ENCODE data around the gene KCNS1.
"Not testable (repeated sequence)": the region's sequence is repeated elsewhere in the genome, so short reads cannot be mapped to it uniquely, and the experiment has no call there.

KCNS1 gene, protein sequence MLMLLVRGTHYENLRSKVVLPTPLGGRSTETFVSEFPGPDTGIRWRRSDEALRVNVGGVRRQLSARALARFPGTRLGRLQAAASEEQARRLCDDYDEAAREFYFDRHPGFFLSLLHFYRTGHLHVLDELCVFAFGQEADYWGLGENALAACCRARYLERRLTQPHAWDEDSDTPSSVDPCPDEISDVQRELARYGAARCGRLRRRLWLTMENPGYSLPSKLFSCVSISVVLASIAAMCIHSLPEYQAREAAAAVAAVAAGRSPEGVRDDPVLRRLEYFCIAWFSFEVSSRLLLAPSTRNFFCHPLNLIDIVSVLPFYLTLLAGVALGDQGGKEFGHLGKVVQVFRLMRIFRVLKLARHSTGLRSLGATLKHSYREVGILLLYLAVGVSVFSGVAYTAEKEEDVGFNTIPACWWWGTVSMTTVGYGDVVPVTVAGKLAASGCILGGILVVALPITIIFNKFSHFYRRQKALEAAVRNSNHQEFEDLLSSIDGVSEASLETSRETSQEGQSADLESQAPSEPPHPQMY

DNA sequence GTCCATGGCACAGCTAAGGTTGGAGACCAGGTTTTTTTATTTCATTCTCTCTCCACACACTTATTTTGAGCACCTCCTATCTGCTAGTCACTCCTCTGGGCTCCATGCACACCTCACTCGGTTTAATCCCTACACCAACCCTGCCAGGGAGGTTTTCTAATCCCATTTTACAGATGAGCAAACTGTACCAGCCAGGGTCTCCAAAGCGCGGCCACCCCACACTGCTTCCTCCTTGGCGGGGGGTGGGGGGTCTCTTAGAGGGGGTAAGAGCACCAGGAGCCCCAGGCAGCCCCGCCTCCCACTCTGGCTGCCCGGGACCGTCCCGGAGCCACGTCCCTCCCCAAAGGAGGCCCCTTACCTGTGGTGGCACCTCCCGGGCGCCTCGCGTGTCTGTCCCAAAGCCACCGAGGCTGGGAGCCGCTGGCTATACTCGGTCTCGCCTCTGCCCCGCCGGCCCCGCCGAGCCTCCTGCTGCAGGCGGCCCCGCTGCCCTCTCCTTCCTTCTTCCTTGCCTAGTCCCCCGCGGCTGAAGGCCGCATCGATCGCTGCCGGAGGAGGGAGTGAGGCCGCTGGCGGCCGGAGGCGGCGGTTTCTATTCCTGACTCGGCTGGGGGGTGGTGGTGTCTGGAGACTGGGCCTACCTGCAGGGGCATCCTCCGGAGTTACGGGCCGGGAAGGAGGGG lies at the start of gene KCNS1:
KCNS1 (minus strand) TSS at position 565 of the 683 bp plus-strand sequence. CDS start 1,891 bp downstream, outside the sequence.
- H3K4me3 Mint-ChIP-seq, result peak within 1 kb of the TSS; percentile 12
- no peak within 1 kb of the TSS for H3K27ac Mint-ChIP-seq
- H3K36me3 Mint-ChIP-seq, result no peaks in the 10 kb centered on the region
- H3K4me1 Mint-ChIP-seq, result peaks cover 15% of the 10 kb centered on the region
- peaks cover 52% of the 10 kb centered on the region for H3K27me3 Mint-ChIP-seq
- ATAC-seq, result peak; percentile 37
- no peaks in the 10 kb centered on the region for H3K9me3 Mint-ChIP-seq

DNA sequence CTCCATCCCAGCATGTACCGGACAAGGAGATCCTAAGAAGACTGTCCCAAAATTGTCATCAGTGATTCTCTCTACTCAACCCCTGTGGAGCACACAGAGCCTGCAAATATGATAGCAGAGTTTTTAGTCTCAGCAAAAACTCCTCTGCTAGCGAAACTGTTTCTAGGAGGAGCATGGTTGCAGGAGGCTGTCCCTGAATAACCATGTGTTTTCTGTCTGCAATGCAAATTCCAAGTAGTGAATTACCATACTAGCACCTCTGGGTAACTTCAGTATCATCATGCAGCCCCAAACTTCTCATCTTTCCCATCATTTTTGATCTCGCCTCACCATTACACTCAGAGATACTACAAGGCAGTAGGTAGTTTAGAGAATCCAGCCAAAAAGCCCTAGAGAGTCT lies 48.1 kb upstream of the KCNS1 start:
- H3K4me1 Mint-ChIP-seq, result peaks cover 7% of the 10 kb centered on the region
- ATAC-seq, result no peak

DNA sequence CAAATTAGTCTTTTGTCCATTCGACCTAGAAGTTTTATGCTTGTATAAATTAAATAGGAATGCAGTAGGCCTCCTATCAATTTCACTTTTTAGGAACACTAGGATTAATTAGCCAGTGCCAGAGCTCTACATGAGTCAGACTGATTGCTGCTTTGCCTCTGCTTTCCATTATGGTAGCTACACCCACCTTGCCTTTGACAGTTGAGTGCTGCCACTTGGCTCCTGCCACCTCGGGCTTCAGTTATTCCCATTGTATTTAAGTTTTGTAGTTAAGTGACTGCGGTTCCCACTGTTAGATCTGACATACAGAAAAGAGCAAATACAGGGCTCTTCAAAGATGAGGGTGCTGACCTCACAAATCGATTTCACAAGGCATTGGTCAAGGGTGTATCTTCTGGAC lies 39.9 kb upstream of the KCNS1 start:
- H3K27me3 Mint-ChIP-seq, result peaks cover under 1% of the 10 kb centered on the region
- H3K36me3 Mint-ChIP-seq, result no peaks in the 10 kb centered on the region
- no peaks in the 10 kb centered on the region for H3K9me3 Mint-ChIP-seq
- H3K27ac Mint-ChIP-seq, result no peak overlapping the region
- H3K4me3 Mint-ChIP-seq, result no peak overlapping the region
- ATAC-seq, result no peak
- no peaks in the 10 kb centered on the region for H3K4me1 Mint-ChIP-seq

More for the DNA sequence above, 48.1 kb upstream of the KCNS1 start:
- Mint-ChIP-seq H3K27me3 (no peaks in the 10 kb centered on the region), H3K27ac (no peak overlapping the region), H3K4me3 (no peak overlapping the region), H3K9me3 (no peaks in the 10 kb centered on the region), H3K36me3 (no peaks in the 10 kb centered on the region)

DNA sequence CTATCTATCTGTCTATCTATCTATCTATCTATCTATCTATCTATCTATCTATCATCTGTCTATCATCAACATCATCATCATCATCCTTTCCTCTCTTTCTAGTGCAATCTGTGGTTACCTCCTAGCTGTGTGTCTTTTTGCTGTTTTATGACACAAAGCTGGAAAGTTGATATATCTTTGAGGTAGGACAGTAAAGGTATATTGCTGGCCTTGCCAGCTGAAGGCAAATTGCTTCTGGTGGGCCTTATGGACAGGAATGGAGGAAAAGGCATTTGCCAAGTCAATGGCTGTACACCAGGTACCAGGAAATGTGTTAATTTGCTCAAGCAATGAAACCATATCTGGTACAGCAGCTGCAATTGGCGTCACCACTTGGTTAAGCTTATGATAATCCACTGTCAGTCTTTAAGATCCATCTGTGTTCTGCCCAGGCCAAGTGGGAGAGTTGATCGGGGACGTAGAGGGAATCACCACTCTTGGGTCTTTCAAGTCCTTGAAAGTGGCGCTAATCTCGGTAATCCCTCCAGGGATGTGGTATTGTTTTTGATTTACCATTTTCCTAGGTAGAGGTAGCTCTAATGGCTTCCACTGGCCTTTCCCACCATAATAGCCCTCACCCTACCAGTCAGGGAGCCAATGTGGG lies 38.9 kb upstream of the KCNS1 start:
- not testable (repeated sequence) for H3K36me3 Mint-ChIP-seq, H3K27ac Mint-ChIP-seq

DNA sequence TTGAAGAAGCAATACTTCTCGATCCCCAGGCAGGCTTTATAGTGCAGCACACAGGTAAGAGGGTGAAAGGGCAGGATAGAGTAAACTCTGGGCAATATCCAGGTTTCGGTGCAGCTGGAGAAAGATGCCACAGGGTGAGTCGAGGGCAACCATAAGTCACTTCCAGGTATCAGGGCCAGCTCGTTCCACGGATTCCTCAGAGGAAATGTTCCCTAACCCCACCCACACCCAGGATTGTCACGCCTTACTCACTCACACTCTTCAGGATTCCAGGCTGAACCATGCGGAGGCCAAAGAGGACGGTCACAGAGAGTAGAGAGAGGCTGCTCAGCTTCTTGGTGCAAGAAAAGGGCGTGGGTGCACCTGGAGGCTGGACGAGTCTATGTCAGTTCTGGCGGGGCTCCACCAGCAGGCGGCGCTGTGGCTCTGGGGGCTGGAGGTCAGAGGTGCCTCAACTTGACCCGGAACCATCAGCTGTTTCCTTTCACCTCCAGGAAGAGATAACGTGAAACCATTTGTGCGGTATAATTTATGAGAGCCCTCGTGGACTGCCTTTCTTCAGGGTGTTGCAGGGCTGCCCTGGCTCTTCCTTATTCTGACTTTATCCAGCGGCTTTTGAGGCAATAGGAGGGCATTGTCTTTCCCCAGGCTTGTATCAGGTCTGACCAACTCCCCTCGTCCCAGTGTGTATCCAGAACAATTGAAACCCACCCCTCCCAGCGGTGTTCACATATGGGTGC lies 37.8 kb upstream of the KCNS1 start:
- Mint-ChIP-seq H3K4me1 (no peaks in the 10 kb centered on the region), H3K4me3 (no peak overlapping the region), H3K36me3 (no peaks in the 10 kb centered on the region), H3K9me3 (no peaks in the 10 kb centered on the region), H3K27ac (no peak overlapping the region), H3K27me3 (peaks cover 20% of the 10 kb centered on the region)
- peak; percentile 64 for ATAC-seq

More for the DNA sequence above, 38.9 kb upstream of the KCNS1 start:
- H3K27me3 Mint-ChIP-seq, result peaks cover 11% of the 10 kb centered on the region
- not testable (repeated sequence) for ATAC-seq, H3K4me3 Mint-ChIP-seq, H3K4me1 Mint-ChIP-seq, H3K9me3 Mint-ChIP-seq

DNA sequence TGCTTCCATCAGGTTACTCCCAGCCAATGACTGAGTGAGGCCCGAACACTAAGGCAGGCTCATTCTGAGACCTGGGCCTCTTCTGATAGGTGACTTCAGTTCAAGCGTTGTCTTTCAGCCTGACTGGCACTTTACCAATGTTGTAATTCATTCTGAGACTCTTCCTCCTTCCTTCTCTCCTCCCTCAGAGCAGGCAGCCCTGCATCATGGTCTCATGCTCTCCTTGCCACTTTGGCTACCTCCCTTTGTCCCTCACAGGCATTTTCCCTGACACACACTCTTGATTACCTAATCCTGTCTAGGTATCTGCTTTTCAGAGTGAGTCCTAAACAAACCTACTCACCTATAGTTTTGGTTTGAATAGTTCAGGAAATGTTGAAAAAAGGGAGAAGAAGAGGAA lies 36.0 kb upstream of the KCNS1 start:
- H3K4me3 Mint-ChIP-seq, result no peak overlapping the region
- H3K4me1 Mint-ChIP-seq, result no peaks in the 10 kb centered on the region
- H3K36me3 Mint-ChIP-seq, result no peaks in the 10 kb centered on the region
- no peak overlapping the region for H3K27ac Mint-ChIP-seq
- ATAC-seq, result no peak
- no peaks in the 10 kb centered on the region for H3K9me3 Mint-ChIP-seq
- H3K27me3 Mint-ChIP-seq, result peaks cover 35% of the 10 kb centered on the region

DNA sequence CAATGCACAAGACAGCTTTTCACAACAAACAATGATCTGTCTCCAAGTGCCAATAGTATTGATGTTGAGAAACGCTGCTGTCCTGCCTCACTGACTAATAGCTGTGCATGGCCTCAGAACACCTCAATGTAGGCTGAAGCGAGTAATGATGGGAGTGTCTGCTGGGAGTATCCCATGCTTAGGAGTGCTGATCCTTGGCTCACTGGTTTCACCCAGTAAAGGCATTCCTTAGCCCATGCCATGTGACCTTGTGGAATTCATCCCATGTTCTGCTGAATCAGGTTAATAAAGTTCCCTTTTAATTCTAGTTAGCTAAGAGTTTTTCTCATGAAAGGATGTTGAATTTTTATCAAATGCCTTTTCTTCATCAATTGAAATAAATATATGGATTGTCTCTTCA lies 27.2 kb upstream of the KCNS1 start:
- H3K9me3 Mint-ChIP-seq, result peaks cover 2% of the 10 kb centered on the region
- H3K36me3 Mint-ChIP-seq, result no peaks in the 10 kb centered on the region
- no peak overlapping the region for H3K4me3 Mint-ChIP-seq
- no peaks in the 10 kb centered on the region for H3K4me1 Mint-ChIP-seq
- no peak overlapping the region for H3K27ac Mint-ChIP-seq
- no peak for ATAC-seq
- H3K27me3 Mint-ChIP-seq, result peaks cover 57% of the 10 kb centered on the region

DNA sequence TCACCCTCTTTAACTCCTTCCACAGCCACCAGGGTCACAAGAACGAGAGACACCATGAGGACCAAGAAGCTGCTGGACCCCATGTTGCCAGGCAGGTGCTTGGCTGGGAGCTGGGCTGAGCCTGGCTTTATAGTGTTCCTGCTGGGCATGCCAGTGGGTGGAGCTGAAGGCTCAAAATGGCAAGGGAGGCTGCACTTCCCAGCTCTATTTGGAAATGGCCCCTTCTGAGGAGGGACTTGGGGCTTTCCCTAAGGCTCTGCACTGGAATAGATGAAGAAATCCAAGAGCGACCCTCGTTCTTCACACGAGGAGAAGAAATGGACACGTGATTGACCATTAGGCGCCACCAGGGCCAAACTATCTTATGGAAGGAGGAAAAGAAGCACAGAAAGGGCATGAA lies 23.4 kb upstream of the KCNS1 start, which contains the start of gene WFDC12:
WFDC12 (minus strand) TSS at position 101 of the 400 bp plus-strand sequence; CDS start at position 83, 18 bp downstream.
- Mint-ChIP-seq H3K4me3 (no peak within 1 kb of the TSS), H3K9me3 (peaks cover 2% of the 10 kb centered on the region), H3K4me1 (no peaks in the 10 kb centered on the region), H3K27ac (no peak within 1 kb of the TSS), H3K36me3 (no peaks in the 10 kb centered on the region), H3K27me3 (peaks cover 35% of the 10 kb centered on the region)
- ATAC-seq, result no peak

DNA sequence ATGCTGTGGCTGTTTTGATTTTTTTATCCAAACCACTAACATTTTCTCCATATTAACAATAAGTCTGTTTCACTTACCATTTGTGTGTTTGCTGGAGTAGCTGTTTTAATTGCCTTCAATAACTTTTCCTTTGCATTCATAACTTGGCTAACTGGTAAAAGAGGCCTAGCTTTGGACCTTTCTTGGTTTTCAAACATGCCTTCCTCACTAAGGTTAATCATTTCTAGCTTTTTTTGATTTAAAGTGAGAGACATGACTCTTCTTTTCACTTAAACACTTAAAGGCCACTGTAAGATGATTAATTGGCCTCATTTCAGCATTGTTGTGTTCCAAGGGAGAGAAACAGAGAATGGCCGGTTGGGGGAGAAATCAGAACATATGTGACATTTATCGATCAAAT lies 20.5 kb upstream of the KCNS1 start:
- Mint-ChIP-seq H3K27me3 (peaks cover 44% of the 10 kb centered on the region), H3K4me1 (no peaks in the 10 kb centered on the region), H3K9me3 (peaks cover 2% of the 10 kb centered on the region), H3K27ac (no peak overlapping the region), H3K4me3 (no peak overlapping the region), H3K36me3 (no peaks in the 10 kb centered on the region)
- no peak for ATAC-seq

DNA sequence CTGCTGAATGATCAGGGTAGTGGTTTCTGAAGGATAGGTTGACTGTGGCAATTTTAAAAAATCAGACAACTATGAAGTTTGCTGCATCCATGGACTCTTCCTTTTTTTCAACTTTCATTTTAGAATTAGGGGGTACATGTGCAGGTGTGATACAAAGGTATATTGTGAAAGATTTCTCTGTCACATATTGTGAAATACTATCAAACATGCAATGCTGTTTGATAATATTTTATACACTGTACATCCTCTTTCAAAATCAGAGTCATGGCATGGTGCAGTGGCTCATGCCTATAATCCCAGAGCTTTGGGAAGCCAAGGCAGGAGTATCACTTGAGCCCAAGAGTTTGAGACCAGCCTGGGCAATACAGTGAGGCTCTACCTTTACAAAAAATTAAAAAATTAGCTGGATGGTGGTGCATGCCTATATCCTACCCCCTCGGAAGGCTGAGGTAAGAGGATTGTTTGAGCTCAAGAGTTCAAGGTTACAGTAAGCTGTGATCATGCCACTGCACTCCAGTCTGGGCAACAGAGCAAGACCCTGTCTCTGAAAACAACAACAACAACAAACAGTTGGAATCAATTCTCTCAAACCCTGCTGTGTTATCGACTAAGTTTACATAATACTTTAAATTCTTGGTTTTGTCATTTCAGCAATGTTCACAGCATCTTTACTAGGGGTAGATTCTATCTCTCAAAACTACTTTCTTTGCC lies 18.8 kb upstream of the KCNS1 start:
- H3K9me3 Mint-ChIP-seq, result peaks cover 2% of the 10 kb centered on the region
- H3K4me3 Mint-ChIP-seq, result no peak overlapping the region
- no peak for ATAC-seq
- no peaks in the 10 kb centered on the region for H3K36me3 Mint-ChIP-seq
- H3K4me1 Mint-ChIP-seq, result peaks cover 6% of the 10 kb centered on the region
- no peak overlapping the region for H3K27ac Mint-ChIP-seq
- peaks cover 37% of the 10 kb centered on the region for H3K27me3 Mint-ChIP-seq

DNA sequence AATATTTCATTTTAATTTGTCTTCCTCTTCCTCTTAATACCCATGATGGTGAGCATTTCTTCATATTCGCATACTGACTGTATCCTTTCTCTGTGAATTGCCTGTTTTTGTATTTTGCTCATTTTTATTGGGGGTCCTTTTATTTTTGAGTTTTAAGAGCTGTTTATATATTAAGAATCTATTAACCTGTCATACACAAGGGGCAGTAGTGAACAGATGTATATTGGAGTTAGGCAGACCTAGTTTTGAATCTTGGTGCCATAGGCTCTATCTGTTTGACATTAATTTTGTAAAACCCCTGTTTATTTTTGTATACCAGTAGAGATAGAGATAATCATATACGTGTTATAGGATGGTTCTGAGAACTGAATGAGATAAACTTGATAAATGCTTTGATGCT lies 17.1 kb upstream of the KCNS1 start:
- ATAC-seq, result no peak
- no peaks in the 10 kb centered on the region for H3K9me3 Mint-ChIP-seq
- H3K36me3 Mint-ChIP-seq, result no peaks in the 10 kb centered on the region
- H3K4me3 Mint-ChIP-seq, result no peak overlapping the region
- H3K27ac Mint-ChIP-seq, result no peak overlapping the region
- peaks cover 8% of the 10 kb centered on the region for H3K4me1 Mint-ChIP-seq
- H3K27me3 Mint-ChIP-seq, result peaks cover 30% of the 10 kb centered on the region

DNA sequence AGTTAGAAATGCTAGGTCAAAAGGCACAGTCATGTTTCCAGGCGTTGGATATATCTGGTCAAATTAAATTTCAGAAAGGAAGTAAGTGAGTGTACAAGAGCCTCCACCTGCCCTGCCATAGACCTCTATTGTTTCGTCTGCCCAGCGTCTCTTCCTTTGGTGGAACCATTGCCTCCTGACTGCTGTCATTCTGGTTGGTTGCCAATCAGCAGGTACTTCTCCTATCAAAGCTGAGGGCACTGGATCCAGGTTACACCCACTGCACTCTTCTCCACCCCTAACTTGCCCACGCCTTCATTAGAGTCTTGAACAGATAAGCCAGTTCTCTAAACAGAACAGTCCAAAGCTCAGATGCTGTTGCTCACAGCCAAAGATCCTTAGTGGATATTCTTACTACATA lies 16.7 kb upstream of the KCNS1 start:
- H3K27me3 Mint-ChIP-seq, result peaks cover 30% of the 10 kb centered on the region
- no peaks in the 10 kb centered on the region for H3K36me3 Mint-ChIP-seq
- no peak for ATAC-seq
- H3K4me1 Mint-ChIP-seq, result peaks cover 8% of the 10 kb centered on the region
- no peak overlapping the region for H3K4me3 Mint-ChIP-seq
- H3K9me3 Mint-ChIP-seq, result no peaks in the 10 kb centered on the region
- no peak overlapping the region for H3K27ac Mint-ChIP-seq

DNA sequence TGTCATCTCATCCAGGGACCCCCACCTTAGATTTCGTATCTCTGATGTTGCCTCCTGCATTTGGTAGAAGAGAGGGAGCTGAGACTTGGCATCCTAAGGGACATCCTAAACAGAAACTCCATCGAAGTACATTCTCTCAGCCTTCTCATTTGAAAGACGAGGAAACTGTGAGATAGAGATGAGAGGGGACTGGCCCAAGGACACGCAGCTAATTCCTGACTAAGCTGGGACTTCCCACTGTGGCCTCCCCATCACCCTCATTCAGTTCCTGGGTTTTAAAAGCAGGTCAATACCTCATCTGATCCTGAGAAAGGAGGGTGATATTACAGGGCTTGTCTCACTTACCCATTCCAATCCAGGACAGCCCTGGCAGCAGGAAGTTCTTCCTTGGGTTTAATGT lies 14.9 kb upstream of the KCNS1 start:
- Mint-ChIP-seq H3K4me1 (peaks cover 8% of the 10 kb centered on the region), H3K9me3 (no peaks in the 10 kb centered on the region), H3K27me3 (peaks cover 30% of the 10 kb centered on the region), H3K36me3 (no peaks in the 10 kb centered on the region), H3K27ac (no peak overlapping the region), H3K4me3 (no peak overlapping the region)
- ATAC-seq, result no peak

DNA sequence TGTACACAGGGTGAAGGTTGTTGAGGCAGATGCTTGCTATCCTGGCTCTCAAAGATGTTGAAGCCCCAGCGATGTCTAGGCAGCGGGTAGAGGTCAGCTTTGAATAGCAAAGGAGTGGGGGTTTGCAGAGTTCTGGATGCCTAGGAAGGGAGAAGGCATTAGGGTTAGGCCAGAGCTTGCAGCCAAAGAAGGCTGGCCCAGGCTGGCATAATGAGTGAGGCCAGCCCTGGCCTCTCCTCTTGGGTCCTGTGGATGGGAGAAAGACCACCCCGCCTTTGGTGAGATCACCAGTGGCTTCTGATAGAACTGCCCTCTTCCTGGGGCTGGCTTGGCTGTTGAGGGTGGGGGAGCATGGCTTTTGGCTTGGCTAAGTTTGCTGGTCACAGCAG lies 14.5 kb upstream of the KCNS1 start:
- H3K36me3 Mint-ChIP-seq, result no peaks in the 10 kb centered on the region
- H3K27me3 Mint-ChIP-seq, result peaks cover 30% of the 10 kb centered on the region
- no peak overlapping the region for H3K27ac Mint-ChIP-seq
- H3K9me3 Mint-ChIP-seq, result no peaks in the 10 kb centered on the region
- ATAC-seq, result no peak
- H3K4me1 Mint-ChIP-seq, result peaks cover 8% of the 10 kb centered on the region
- H3K4me3 Mint-ChIP-seq, result no peak overlapping the region
